GM23338 (cell line): Measurements from ENCODE around the gene GAN. TPM values are rescaled to one million over a fixed set of nuclear protein-coding genes. Genes with fewer than 3 reads are reported as not detected.
A peak's percentile ranks its signal among the peaks of the same experiment; 100 is the strongest.
"Not testable (repeated sequence)": the region's sequence is repeated elsewhere in the genome, so short reads cannot be mapped to it uniquely, and the experiment has no call there.

Experiments used
- ATAC-seq: fragments of 200-7000 bp; cut with Tn5 transposase; 3 replicates; pipeline ENCODE4 v1.9.1; 2020
- DNase-seq: peaks from one replicate; pipeline ENCODE4 v3.0.0-alpha.2; 2015; ENCODE audit warnings: low spot score
- H2AFZ ChIP-seq: fragments of 200-600 bp; sonication (generic); 2 replicates; pipeline ENCODE4 v1.8.0; 2016; ENCODE audit warnings: antibody characterized with exemption, mild to moderate bottlenecking, moderate library complexity
- H3F3A ChIP-seq: fragments of 200-600 bp; sonication (generic); replicated peaks from 2 replicates; pipeline ENCODE4 v1.8.0; 2017; ENCODE audit warnings: antibody characterized with exemption, mixed run types, low read depth
- H3K27ac ChIP-seq: fragments of 200-600 bp; sonication (generic); 2 replicates; pipeline ENCODE4 v1.6.1; 2016; ENCODE audit warnings: low read depth
- H3K27me3 ChIP-seq: fragments of 200-600 bp; sonication (generic); 2 replicates; pipeline ENCODE4 v1.8.0; 2016; ENCODE audit warnings: mild to moderate bottlenecking, mixed run types, moderate library complexity; ENCODE audit not compliant: insufficient read depth
- H3K36me3 ChIP-seq: fragments of 200-600 bp; sonication (generic); 2 replicates; pipeline ENCODE4 v1.8.0; 2016; ENCODE audit warnings: mild to moderate bottlenecking; ENCODE audit not compliant: insufficient read depth
- H3K4me1 ChIP-seq: fragments of 200-600 bp; sonication (generic); 2 replicates; pipeline ENCODE4 v1.8.0; 2016; ENCODE audit warnings: mild to moderate bottlenecking, moderate library complexity; ENCODE audit not compliant: insufficient read depth
- H3K4me2 ChIP-seq: fragments of 200-600 bp; sonication (generic); 2 replicates; pipeline ENCODE4 v1.7.1; 2017; ENCODE audit warnings: mixed run types
- H3K4me3 ChIP-seq: fragments of 200-600 bp; sonication (generic); 2 replicates; pipeline ENCODE4 v1.6.1; 2016; ENCODE audit warnings: mixed run types
- H3K79me2 ChIP-seq: fragments of 200-600 bp; sonication (generic); replicated peaks from 2 replicates; pipeline ENCODE4 v1.8.0; 2017; ENCODE audit warnings: mild to moderate bottlenecking; ENCODE audit not compliant: insufficient read depth
- H3K9me2 ChIP-seq: fragments of 200-600 bp; sonication (generic); 2 replicates; pipeline ENCODE4 v1.8.0; 2017; ENCODE audit not compliant: insufficient read depth
- H4K20me1 ChIP-seq: fragments of 200-600 bp; sonication (generic); replicated peaks from 2 replicates; pipeline ENCODE4 v1.8.0; 2017; ENCODE audit warnings: mild to moderate bottlenecking; ENCODE audit not compliant: insufficient read depth
- H3K27ac Mint-ChIP-seq: 2 replicates; pipeline ENCODE4 v1.8.0; 2020; ENCODE audit warnings: inconsistent platforms, mild to moderate bottlenecking, moderate library complexity, mixed read lengths
- H3K27me3 Mint-ChIP-seq: 3 replicates; pipeline ENCODE4 v1.8.0; 2022; ENCODE audit warnings: low read depth, mild to moderate bottlenecking, moderate library complexity, mixed read lengths, inconsistent platforms; ENCODE audit not compliant: insufficient read depth, poor library complexity
- H3K36me3 Mint-ChIP-seq: 3 replicates; pipeline ENCODE4 v1.8.0; 2021; ENCODE audit warnings: low read depth, mild to moderate bottlenecking, inconsistent platforms, moderate library complexity, mixed read lengths
- H3K4me1 Mint-ChIP-seq: 3 replicates; pipeline ENCODE4 v1.8.0; 2020; ENCODE audit warnings: mild to moderate bottlenecking, inconsistent platforms, mixed read lengths
- H3K4me3 Mint-ChIP-seq: 3 replicates; pipeline ENCODE4 v1.8.0; 2021; ENCODE audit warnings: moderate library complexity, mild to moderate bottlenecking, inconsistent platforms, mixed read lengths
- H3K9me3 Mint-ChIP-seq: 3 replicates; pipeline ENCODE4 v1.8.0; 2020; ENCODE audit warnings: moderate library complexity, mild to moderate bottlenecking, inconsistent platforms, mixed read lengths
- CTCF ChIP-seq, 2 experiments: fragments of 200-600 bp in 1 of 2; sonication (generic) in 1 of 2; conservative IDR thresholded peaks; 2 replicates each; pipeline versions ENCODE4 v1.5.1 to v1.6.1; 2016 to 2017; ENCODE audit warnings: antibody characterized with exemption in 2 of 2, low read depth in 2 of 2, mild to moderate bottlenecking in 2 of 2, moderate library complexity in 1 of 2
- ETS1 ChIP-seq: IDR thresholded peaks from 2 replicates; pipeline ENCODE4 v1.6.1; 2016; ENCODE audit warnings: antibody characterized with exemption
- EZH2 ChIP-seq: fragments of 200-600 bp; sonication (generic); IDR thresholded peaks from one replicate; pipeline ENCODE4 v1.8.0; 2017; ENCODE audit warnings: antibody characterized with exemption, mild to moderate bottlenecking, low read depth; ENCODE audit not compliant: unreplicated experiment
- EZH2phosphoT487 ChIP-seq: fragments of 200-600 bp; sonication (generic); IDR thresholded peaks from one replicate; pipeline ENCODE4 v1.8.1; 2018; ENCODE audit warnings: antibody characterized with exemption; ENCODE audit not compliant: unreplicated experiment
- JUNB ChIP-seq: IDR thresholded peaks from one replicate; pipeline ENCODE4 v1.6.1; 2016; ENCODE audit warnings: antibody characterized with exemption; ENCODE audit not compliant: unreplicated experiment
- NANOG ChIP-seq: IDR thresholded peaks from 2 replicates; pipeline ENCODE4 v1.6.1; 2016; ENCODE audit warnings: antibody characterized with exemption, borderline replicate concordance
- POLR2AphosphoS5 ChIP-seq: IDR thresholded peaks from 2 replicates; pipeline ENCODE4 v1.6.1; 2016; ENCODE audit warnings: antibody characterized with exemption, low read depth
- STAT1 ChIP-seq: IDR thresholded peaks from one replicate; pipeline ENCODE4 v1.6.1; 2016; ENCODE audit warnings: antibody characterized with exemption; ENCODE audit not compliant: unreplicated experiment
- ZNF114 ChIP-seq: fragments of 250-450 bp; sonication (Bioruptor Pico); IDR thresholded peaks from 2 replicates; pipeline ENCODE4 v1.5.0; 2020; ENCODE audit warnings: mild to moderate bottlenecking, moderate library complexity
- ZNF331 ChIP-seq: fragments of 250-450 bp; sonication (Bioruptor Pico); IDR thresholded peaks from 2 replicates; pipeline ENCODE4 v1.5.0; 2020; ENCODE audit warnings: low read depth, mild to moderate bottlenecking, moderate library complexity
- polyA plus RNA-seq: library from polyadenylated mRNA; unstranded; fragments of >200 nt; fragmentation: Nextera tagmentation; extraction: Ambion mirVana; gene quantifications from 2 replicates; pipeline ENCODE4 v1.2.1, GENCODE V29; 2016
- total RNA-seq: library from RNA; depleted of rRNA; stranded (reverse); fragments of >200 nt; shearing (Covaris generic); gene quantifications from 2 replicates; pipeline ENCODE4 v1.2.3, GENCODE V29; 2014
- TF ChIP-seq, protein P1 (sequence below): IDR thresholded peaks from one replicate; pipeline ENCODE4 v1.6.1; 2018; ENCODE audit warnings: antibody characterized with exemption; ENCODE audit not compliant: unreplicated experiment

Gene GAN
- total and polyA plus RNA-seq, 2 experiments from 2014 or later: 8.1 to 28.5 TPM

- not testable (repeated sequence) for H3K9me2 ChIP-seq, H3K4me2 ChIP-seq, H3K4me1 Mint-ChIP-seq, H3K27me3 ChIP-seq, H3K4me1 ChIP-seq, H2AFZ ChIP-seq, H3K36me3 Mint-ChIP-seq, H3K36me3 ChIP-seq, DNase-seq, H3K27me3 Mint-ChIP-seq, H3K27ac ChIP-seq, H3K27ac Mint-ChIP-seq, H3K9me3 Mint-ChIP-seq, H3K4me3 ChIP-seq, ATAC-seq, H3K79me2 ChIP-seq, H3F3A ChIP-seq, H4K20me1 ChIP-seq, H3K4me3 Mint-ChIP-seq
Measured at GRCh38 chr16:81422153-81422552, 107.4 kb downstream of the GAN start.

- peaks cover 6% of the 10 kb centered on the region for H3K4me1 Mint-ChIP-seq
- ATAC-seq (no peak), DNase-seq (no peak)
- no peak overlapping the region for H3K27ac Mint-ChIP-seq
- 0 out of 2 replicates have a peak, but pooled peaks cover 2% of the 10 kb centered on the region for H3F3A ChIP-seq
- H3K27me3 ChIP-seq: no peaks in the 10 kb centered on the region
- no peaks in the 10 kb centered on the region for H3K9me2 ChIP-seq
- H2AFZ ChIP-seq: 0 out of 2 replicates have a peak overlapping the region, but pooled peaks have one; percentile 28
- no peaks in the 10 kb centered on the region for H3K79me2 ChIP-seq
- H3K4me3 Mint-ChIP-seq: no peak overlapping the region
- H3K4me3 ChIP-seq: no peak overlapping the region
- no peak overlapping the region for H3K4me2 ChIP-seq
- H3K4me1 ChIP-seq: no peaks in the 10 kb centered on the region
- H3K9me3 Mint-ChIP-seq: peaks cover 8% of the 10 kb centered on the region
- peaks cover 9% of the 10 kb centered on the region for H3K27me3 Mint-ChIP-seq
- H3K36me3 Mint-ChIP-seq: no peaks in the 10 kb centered on the region
- H4K20me1 ChIP-seq: no peaks in the 10 kb centered on the region
- H3K36me3 ChIP-seq: no peaks in the 10 kb centered on the region
- H3K27ac ChIP-seq: no peak overlapping the region
- TF ChIP-seq ZNF331 (CRISPR knock-in tag) (no peak), NANOG (no peak), ZNF114 (CRISPR knock-in tag) (no peak), STAT1 (no peak), JUNB (no peak), POLR2AphosphoS5 (no peak), CTCF (conservative IDR thresholded peaks at IDR 0.05; ENCODE audit: low read depth in 2 of 2) (no peak), EZH2 (no peak), ETS1 (no peak), EZH2phosphoT487 (no peak)
- TF ChIP-seq, protein P1, sequence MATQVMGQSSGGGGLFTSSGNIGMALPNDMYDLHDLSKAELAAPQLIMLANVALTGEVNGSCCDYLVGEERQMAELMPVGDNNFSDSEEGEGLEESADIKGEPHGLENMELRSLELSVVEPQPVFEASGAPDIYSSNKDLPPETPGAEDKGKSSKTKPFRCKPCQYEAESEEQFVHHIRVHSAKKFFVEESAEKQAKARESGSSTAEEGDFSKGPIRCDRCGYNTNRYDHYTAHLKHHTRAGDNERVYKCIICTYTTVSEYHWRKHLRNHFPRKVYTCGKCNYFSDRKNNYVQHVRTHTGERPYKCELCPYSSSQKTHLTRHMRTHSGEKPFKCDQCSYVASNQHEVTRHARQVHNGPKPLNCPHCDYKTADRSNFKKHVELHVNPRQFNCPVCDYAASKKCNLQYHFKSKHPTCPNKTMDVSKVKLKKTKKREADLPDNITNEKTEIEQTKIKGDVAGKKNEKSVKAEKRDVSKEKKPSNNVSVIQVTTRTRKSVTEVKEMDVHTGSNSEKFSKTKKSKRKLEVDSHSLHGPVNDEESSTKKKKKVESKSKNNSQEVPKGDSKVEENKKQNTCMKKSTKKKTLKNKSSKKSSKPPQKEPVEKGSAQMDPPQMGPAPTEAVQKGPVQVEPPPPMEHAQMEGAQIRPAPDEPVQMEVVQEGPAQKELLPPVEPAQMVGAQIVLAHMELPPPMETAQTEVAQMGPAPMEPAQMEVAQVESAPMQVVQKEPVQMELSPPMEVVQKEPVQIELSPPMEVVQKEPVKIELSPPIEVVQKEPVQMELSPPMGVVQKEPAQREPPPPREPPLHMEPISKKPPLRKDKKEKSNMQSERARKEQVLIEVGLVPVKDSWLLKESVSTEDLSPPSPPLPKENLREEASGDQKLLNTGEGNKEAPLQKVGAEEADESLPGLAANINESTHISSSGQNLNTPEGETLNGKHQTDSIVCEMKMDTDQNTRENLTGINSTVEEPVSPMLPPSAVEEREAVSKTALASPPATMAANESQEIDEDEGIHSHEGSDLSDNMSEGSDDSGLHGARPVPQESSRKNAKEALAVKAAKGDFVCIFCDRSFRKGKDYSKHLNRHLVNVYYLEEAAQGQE: no peak
Measured at GRCh38 chr16:81424771-81425170, 110.0 kb downstream of the GAN start.
